ENCODE data around the gene IGFALS.

DNA sequence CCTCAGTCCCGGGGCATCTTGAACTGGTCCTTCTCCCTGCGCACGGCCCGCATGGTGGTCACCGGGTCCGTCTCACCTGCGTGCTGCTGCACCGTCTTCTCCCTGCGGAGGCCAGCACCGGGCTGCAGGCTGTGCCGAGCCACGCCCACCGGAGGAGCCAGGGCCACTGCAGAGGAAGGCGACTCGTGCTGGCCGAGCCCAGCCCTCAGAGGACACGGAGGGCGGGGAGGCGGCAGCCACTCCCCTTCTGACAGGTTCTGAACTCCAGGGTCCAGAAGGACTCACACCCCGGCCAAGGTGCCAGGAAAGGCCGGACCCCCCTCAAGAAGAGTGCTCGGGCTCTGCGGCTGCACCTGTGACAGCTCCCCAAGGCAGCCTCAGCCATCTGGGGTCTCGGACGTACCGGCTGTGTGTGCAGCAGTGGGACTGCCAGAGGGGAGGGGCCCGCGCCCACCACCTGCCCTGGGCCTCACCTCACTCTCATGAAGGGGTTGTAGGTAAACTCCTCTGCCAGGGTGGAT lies 15.8 kb upstream of the IGFALS start:
- TF ChIP-seq, protein P1, sequence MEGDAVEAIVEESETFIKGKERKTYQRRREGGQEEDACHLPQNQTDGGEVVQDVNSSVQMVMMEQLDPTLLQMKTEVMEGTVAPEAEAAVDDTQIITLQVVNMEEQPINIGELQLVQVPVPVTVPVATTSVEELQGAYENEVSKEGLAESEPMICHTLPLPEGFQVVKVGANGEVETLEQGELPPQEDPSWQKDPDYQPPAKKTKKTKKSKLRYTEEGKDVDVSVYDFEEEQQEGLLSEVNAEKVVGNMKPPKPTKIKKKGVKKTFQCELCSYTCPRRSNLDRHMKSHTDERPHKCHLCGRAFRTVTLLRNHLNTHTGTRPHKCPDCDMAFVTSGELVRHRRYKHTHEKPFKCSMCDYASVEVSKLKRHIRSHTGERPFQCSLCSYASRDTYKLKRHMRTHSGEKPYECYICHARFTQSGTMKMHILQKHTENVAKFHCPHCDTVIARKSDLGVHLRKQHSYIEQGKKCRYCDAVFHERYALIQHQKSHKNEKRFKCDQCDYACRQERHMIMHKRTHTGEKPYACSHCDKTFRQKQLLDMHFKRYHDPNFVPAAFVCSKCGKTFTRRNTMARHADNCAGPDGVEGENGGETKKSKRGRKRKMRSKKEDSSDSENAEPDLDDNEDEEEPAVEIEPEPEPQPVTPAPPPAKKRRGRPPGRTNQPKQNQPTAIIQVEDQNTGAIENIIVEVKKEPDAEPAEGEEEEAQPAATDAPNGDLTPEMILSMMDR (IDR thresholded peaks at IDR 0.05; ENCODE audit: poor library complexity, severe bottlenecking) = no peak
- TF ChIP-seq RAD21 (conservative IDR thresholded peaks at IDR 0.05) (no peak), EP300 (conservative IDR thresholded peaks at IDR 0.05; ENCODE audit: poor library complexity, severe bottlenecking) (no peak), POLR2AphosphoS5 (IDR thresholded peaks at IDR 0.05) (no peak), TAF1 (IDR thresholded peaks at IDR 0.05; ENCODE audit: low read depth) (no peak), EZH2 (IDR thresholded peaks at IDR 0.05; ENCODE audit: borderline replicate concordance, insufficient read depth, low read length, poor library complexity, severe bottlenecking) (no peak), MXI1 (conservative IDR thresholded peaks at IDR 0.05; ENCODE audit: poor library complexity, severe bottlenecking) (no peak)
- TF ChIP-seq, protein P2, sequence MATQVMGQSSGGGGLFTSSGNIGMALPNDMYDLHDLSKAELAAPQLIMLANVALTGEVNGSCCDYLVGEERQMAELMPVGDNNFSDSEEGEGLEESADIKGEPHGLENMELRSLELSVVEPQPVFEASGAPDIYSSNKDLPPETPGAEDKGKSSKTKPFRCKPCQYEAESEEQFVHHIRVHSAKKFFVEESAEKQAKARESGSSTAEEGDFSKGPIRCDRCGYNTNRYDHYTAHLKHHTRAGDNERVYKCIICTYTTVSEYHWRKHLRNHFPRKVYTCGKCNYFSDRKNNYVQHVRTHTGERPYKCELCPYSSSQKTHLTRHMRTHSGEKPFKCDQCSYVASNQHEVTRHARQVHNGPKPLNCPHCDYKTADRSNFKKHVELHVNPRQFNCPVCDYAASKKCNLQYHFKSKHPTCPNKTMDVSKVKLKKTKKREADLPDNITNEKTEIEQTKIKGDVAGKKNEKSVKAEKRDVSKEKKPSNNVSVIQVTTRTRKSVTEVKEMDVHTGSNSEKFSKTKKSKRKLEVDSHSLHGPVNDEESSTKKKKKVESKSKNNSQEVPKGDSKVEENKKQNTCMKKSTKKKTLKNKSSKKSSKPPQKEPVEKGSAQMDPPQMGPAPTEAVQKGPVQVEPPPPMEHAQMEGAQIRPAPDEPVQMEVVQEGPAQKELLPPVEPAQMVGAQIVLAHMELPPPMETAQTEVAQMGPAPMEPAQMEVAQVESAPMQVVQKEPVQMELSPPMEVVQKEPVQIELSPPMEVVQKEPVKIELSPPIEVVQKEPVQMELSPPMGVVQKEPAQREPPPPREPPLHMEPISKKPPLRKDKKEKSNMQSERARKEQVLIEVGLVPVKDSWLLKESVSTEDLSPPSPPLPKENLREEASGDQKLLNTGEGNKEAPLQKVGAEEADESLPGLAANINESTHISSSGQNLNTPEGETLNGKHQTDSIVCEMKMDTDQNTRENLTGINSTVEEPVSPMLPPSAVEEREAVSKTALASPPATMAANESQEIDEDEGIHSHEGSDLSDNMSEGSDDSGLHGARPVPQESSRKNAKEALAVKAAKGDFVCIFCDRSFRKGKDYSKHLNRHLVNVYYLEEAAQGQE (IDR thresholded peaks at IDR 0.05; ENCODE audit: borderline replicate concordance) = no peak

Measured in neural cell (in vitro differentiated cells).